Activated naive CD8-positive, alpha-beta T cell treated with anti-CD3 and anti-CD28 coated beads, Interleukin-2, amount 10 ng/mL, durations not matched to agents 7 days and 5 days (primary cell): ENCODE measurements around the gene IFI30. TPM values are rescaled to one million over a fixed set of nuclear protein-coding genes. Genes with fewer than 3 reads are reported as not detected.

Source experiments
- ATAC-seq: fragments of 150-1000 bp; cut with Tn5 transposase; one replicate; pipeline ENCODE4 v1.10.0; 2021; ENCODE audit warnings: low read depth, moderate library complexity
- POLR2A ChIA-PET: fragments of 350-600 bp; sonication (Branson Sonifier 250); formaldehyde crosslinking; loops from one replicate; lab custom pipeline; 2021; ENCODE audit warnings: antibody characterized with exemption; lab: Charles Lee
- DNase-seq: peaks from one replicate; pipeline ENCODE4 v3.0.0; 2021
- H3K27ac Mint-ChIP-seq: one replicate; pipeline ENCODE4 v1.8.0; 2022; ENCODE audit warnings: mild to moderate bottlenecking, mixed read lengths
- H3K27me3 Mint-ChIP-seq: one replicate; pipeline ENCODE4 v1.8.0; 2022; ENCODE audit warnings: mild to moderate bottlenecking, moderate library complexity, mixed read lengths
- H3K36me3 Mint-ChIP-seq: one replicate; pipeline ENCODE4 v1.8.0; 2021; ENCODE audit warnings: mild to moderate bottlenecking, mixed read lengths
- H3K4me1 Mint-ChIP-seq: one replicate; pipeline ENCODE4 v1.8.0; 2021; ENCODE audit warnings: mixed read lengths
- H3K4me3 Mint-ChIP-seq: one replicate; pipeline ENCODE4 v1.8.0; 2022; ENCODE audit warnings: mild to moderate bottlenecking, moderate library complexity, mixed read lengths
- H3K9me3 Mint-ChIP-seq: one replicate; pipeline ENCODE4 v1.8.0; 2021; ENCODE audit warnings: mixed read lengths
- total RNA-seq, 2 experiments: library from RNA; stranded (reverse); gene quantifications; one replicate each; pipeline ENCODE4 v1.2.3, GENCODE V29; 2021

Gene IFI30
- total RNA-seq, 2 experiments from 2014 or later = 78.8 to 80.8 TPM

GRCh38 chr19:18167975-18168645 lies 5.5 kb upstream of the IFI30 start:
- DNase-seq = peak; percentile 69
- peak; percentile 88 for ATAC-seq
- Mint-ChIP-seq H3K4me3 (no peak overlapping the region), H3K27me3 (no peaks in the 10 kb centered on the region), H3K27ac (no peak overlapping the region), H3K9me3 (no peaks in the 10 kb centered on the region), H3K36me3 (no peaks in the 10 kb centered on the region), H3K4me1 (peaks cover 9% of the 10 kb centered on the region)
- POLR2A ChIA-PET = interaction anchor here (0.5 to 0.6 kb wide), 2 partner anchors 8 to 11 kb away, joined by 3 to 5 read pairs; no protein-coding TSS in a partner anchor

GRCh38 chr19:18168673-18169381 lies 4.8 kb upstream of the IFI30 start:
- H3K4me3 Mint-ChIP-seq = no peak overlapping the region
- peaks cover 12% of the 10 kb centered on the region for H3K4me1 Mint-ChIP-seq
- DNase-seq (no peak), ATAC-seq (no peak)
- H3K36me3 Mint-ChIP-seq = no peaks in the 10 kb centered on the region
- no peaks in the 10 kb centered on the region for H3K9me3 Mint-ChIP-seq
- no peak overlapping the region for H3K27ac Mint-ChIP-seq
- no peaks in the 10 kb centered on the region for H3K27me3 Mint-ChIP-seq
- POLR2A ChIA-PET = no interaction called here

DNA sequence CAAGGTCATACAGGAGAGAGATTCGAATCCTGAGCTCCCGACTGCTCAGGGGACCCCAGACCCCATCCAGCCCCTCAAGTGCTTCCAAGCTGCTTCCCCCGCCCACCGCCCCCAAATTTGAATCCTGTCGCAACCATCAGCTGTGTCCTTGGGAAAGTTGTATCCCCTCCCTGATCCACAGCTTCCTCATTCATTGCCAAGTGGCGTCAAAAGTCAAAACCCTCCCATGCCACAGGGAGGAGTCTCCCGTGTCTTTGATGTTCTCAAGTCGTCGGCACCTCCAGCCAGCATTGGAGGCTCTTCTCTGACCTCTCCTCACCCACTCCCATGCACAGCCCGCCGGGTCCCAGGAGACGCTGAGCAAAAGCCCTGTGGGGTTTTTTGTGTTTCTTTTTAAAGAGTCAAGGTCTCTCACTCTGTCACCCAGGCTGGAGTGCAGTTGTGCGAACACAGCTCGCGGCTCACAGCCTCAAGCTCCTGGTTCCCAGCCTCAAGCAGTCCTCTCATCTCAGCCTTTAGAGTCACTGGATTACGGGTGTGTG lies 2.8 kb upstream of the IFI30 start:
- H3K27ac Mint-ChIP-seq = no peak overlapping the region
- H3K9me3 Mint-ChIP-seq = no peaks in the 10 kb centered on the region

DNA sequence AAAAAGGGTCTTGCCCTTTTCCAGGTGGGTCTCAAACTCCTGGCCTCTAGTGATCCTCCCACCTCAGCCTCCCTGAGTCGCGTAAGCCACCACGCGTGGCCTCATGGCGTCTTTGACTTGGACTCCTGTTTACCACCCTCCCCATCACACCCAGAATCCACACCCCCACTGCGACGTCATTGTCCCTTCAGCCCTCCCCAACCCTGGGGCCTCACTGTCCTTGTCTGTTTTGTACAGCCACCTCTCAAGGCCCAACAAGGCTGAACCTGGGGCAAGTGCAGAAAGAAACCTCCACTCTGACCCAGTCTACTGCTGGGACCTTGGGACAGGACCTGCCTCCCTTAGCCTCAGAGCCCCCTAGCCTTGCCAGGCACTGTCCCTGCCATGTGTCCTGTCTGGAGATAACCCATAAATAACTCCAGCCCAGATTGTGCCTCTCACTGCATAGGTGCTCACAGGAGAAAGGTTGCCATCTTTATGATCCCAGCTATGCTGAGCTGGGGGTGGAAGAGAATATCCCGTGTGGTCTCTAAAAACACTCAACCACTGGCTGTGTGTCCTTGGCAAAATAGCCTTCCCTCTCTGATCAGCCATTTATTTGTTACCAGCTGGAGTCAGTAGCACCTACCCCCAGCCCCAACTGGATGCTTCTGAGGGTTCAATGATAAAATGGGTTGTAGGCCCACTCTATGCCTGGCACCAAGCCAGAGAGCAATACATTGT lies 1.8 kb upstream of the IFI30 start:
- Mint-ChIP-seq H3K27me3 (no peaks in the 10 kb centered on the region), H3K9me3 (no peaks in the 10 kb centered on the region), H3K4me1 (peaks cover 30% of the 10 kb centered on the region), H3K4me3 (no peak overlapping the region), H3K27ac (no peak overlapping the region), H3K36me3 (peaks cover 12% of the 10 kb centered on the region)
- DNase-seq (no peak), ATAC-seq (no peak)
- POLR2A ChIA-PET = interaction anchor here (0.7 kb wide), 1 partner anchor 51 kb away, joined by 5 read pairs; no protein-coding TSS in a partner anchor

More for the DNA sequence above, 2.8 kb upstream of the IFI30 start:
- Mint-ChIP-seq H3K36me3 (peaks cover 5% of the 10 kb centered on the region), H3K4me3 (no peak overlapping the region), H3K4me1 (peaks cover 25% of the 10 kb centered on the region), H3K27me3 (no peaks in the 10 kb centered on the region)
- ATAC-seq = no peak
- no peak for DNase-seq
- POLR2A ChIA-PET = interaction anchor here (0.7 to 1.0 kb wide), 2 partner anchors 50 to 111 kb away, joined by 3 to 5 read pairs; partner anchors contain the start of gene JUND

- peak overlapping the region; percentile 70 for H3K27ac Mint-ChIP-seq
- peaks cover 16% of the 10 kb centered on the region for H3K36me3 Mint-ChIP-seq
- H3K4me1 Mint-ChIP-seq = peaks cover 32% of the 10 kb centered on the region
- POLR2A ChIA-PET = interaction anchor here (0.6 to 0.7 kb wide), 2 partner anchors 240 to 317 kb away, joined by 3 to 4 read pairs; partner anchors contain the start of gene CCDC124
- H3K27me3 Mint-ChIP-seq = no peaks in the 10 kb centered on the region
- H3K4me3 Mint-ChIP-seq = peak overlapping the region; percentile 54
- ATAC-seq = no peak
- no peaks in the 10 kb centered on the region for H3K9me3 Mint-ChIP-seq
- no peak for DNase-seq
Measured at GRCh38 chr19:18172331-18173053, 1.1 kb upstream of the IFI30 start.

- Mint-ChIP-seq H3K27ac (peak overlapping the region; percentile 86), H3K9me3 (no peaks in the 10 kb centered on the region), H3K4me1 (peaks cover 32% of the 10 kb centered on the region), H3K36me3 (peaks cover 16% of the 10 kb centered on the region), H3K4me3 (peak overlapping the region; percentile 87), H3K27me3 (no peaks in the 10 kb centered on the region)
- no peak for DNase-seq
- POLR2A ChIA-PET = interaction anchor here (0.7 kb wide), 1 partner anchor 240 kb away, joined by 4 read pairs; the partner anchor contains the start of gene CCDC124
- ATAC-seq = no peak
Measured at GRCh38 chr19:18173054-18173571, 500 bp upstream of the IFI30 start.

DNA sequence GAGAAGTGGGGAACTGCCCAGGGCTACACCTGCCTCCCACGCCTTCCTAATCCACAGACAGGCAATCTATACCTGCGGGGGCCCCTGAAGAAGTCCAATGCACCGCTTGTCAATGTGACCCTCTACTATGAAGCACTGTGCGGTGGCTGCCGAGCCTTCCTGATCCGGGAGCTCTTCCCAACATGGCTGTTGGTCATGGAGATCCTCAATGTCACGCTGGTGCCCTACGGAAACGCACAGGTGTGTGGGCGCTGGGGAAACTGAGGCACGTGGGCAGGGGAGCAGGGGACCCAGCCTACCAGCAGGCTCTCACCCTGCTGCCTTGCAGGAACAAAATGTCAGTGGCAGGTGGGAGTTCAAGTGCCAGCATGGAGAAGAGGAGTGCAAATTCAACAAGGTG lies 1.4 kb downstream of the IFI30 start:
- Mint-ChIP-seq H3K9me3 (no peaks in the 10 kb centered on the region), H3K27ac (no peak overlapping the region), H3K27me3 (no peaks in the 10 kb centered on the region), H3K4me3 (peak overlapping the region; percentile 87), H3K4me1 (peaks cover 28% of the 10 kb centered on the region), H3K36me3 (peaks cover 18% of the 10 kb centered on the region)
- POLR2A ChIA-PET = interaction anchor here (1.4 to 1.9 kb wide), 4 partner anchors 14 to 106 kb away, joined by 3 to 9 read pairs (median 6); partner anchors contain the start of genes JUND and MPV17L2
- DNase-seq = no peak
- no peak for ATAC-seq

DNA sequence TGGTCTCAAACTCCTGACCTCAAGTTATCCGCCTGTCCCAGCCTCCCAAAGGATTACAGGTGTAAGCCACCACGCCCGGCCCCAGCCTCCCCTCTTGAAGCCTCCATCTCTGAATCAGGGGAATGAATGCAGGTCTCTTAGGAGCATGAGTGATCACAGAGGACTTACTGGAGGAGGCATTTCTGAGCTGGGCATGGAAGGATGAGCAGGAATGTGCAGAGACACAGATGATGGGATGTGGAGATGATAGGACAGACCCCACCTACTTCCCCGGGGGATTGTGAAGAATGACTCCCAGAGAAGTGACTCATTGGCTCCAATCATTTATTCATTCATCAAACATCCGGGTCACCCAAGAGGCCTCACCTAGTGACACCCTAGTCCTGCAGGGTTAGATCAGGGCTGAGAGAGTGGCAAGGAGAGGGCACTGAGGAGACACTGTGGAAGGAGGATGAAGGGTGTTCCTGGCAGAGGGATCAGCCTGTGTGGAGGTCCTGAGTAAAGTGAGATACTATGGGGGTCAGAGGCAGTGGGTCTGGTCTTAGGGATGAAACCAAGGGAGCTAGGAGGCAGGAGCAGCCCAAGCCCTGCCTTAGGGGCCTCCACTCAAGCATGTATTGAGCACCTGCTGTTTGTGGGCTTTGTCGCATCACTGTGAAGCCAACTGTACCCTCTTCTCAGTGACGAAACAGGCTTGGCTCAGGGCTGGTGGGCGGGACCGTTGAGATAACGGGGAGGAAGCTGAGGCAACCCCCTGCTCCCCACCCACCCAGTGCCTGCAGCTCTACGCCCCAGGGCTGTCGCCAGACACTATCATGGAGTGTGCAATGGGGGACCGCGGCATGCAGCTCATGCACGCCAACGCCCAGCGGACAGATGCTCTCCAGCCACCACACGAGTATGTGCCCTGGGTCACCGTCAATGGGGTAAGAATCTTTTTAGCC lies 3.0 kb downstream of the IFI30 start:
- no peak for ATAC-seq
- no peak overlapping the region for H3K27ac Mint-ChIP-seq
- no peaks in the 10 kb centered on the region for H3K9me3 Mint-ChIP-seq
- POLR2A ChIA-PET = interaction anchor here (0.7 kb wide), 1 partner anchor 16 kb away, joined by 3 read pairs; the partner anchor contains the start of gene MPV17L2
- no peak overlapping the region for H3K4me3 Mint-ChIP-seq
- no peak for DNase-seq
- H3K27me3 Mint-ChIP-seq = no peaks in the 10 kb centered on the region
- H3K4me1 Mint-ChIP-seq = peaks cover 28% of the 10 kb centered on the region
- H3K36me3 Mint-ChIP-seq = peaks cover 18% of the 10 kb centered on the region

GRCh38 chr19:18179957-18180356 lies 6.3 kb downstream of the IFI30 start:
- POLR2A ChIA-PET = interaction anchor here (1.2 kb wide), 1 partner anchor 70 kb away, joined by 4 read pairs; no protein-coding TSS in a partner anchor
- Mint-ChIP-seq H3K4me1 (peaks cover 11% of the 10 kb centered on the region), H3K9me3 (no peaks in the 10 kb centered on the region), H3K27me3 (no peaks in the 10 kb centered on the region), H3K27ac (no peak overlapping the region), H3K36me3 (peaks cover 18% of the 10 kb centered on the region), H3K4me3 (no peak overlapping the region)
- DNase-seq (no peak), ATAC-seq (no peak)

- Mint-ChIP-seq H3K9me3 (no peaks in the 10 kb centered on the region), H3K27me3 (no peaks in the 10 kb centered on the region), H3K4me3 (no peak overlapping the region), H3K4me1 (no peaks in the 10 kb centered on the region), H3K36me3 (peaks cover 3% of the 10 kb centered on the region), H3K27ac (no peak overlapping the region)
- POLR2A ChIA-PET = interaction anchor here (0.7 kb wide), 1 partner anchor 9 kb away, joined by 3 read pairs; the partner anchor contains the start of gene IFI30
- no peak for DNase-seq
- no peak for ATAC-seq
Measured at GRCh38 chr19:18183529-18183928, 9.9 kb downstream of the IFI30 start.

- no peak for ATAC-seq
- no peaks in the 10 kb centered on the region for H3K36me3 Mint-ChIP-seq
Measured at GRCh38 chr19:18185538-18185937, 11.9 kb downstream of the IFI30 start.

More at GRCh38 chr19:18185538-18185937, 11.9 kb downstream of the IFI30 start:
- POLR2A ChIA-PET = interaction anchor here (0.7 kb wide), 1 partner anchor 72 kb away, joined by 7 read pairs; no protein-coding TSS in a partner anchor
- DNase-seq = no peak
- H3K4me1 Mint-ChIP-seq = no peaks in the 10 kb centered on the region
- no peak overlapping the region for H3K27ac Mint-ChIP-seq
- no peak overlapping the region for H3K4me3 Mint-ChIP-seq
- H3K9me3 Mint-ChIP-seq = no peaks in the 10 kb centered on the region
- no peaks in the 10 kb centered on the region for H3K27me3 Mint-ChIP-seq
